NCI-H2107 treated with DMSO at 0.1 percent for 48 hours (cell line): ENCODE measurements around the gene OR5K2.
A peak's percentile ranks its signal among the peaks of the same experiment; 100 is the strongest.

Experiments
- DNase-seq: peaks from one replicate; lab custom pipeline; 2025; ENCODE audit not compliant: unreplicated experiment; lab: John Stamatoyannopoulos, UW

OR5K2 gene

GRCh38 chr3:98497381-98497780 is at the start of gene OR5K2:
Gene OR5K2, plus strand, starts transcription at chr3:98497681. Its CDS starts 0 bp downstream, at chr3:98497681.
- no peak for DNase-seq

GRCh38 chr3:98449606-98450193 is 47.8 kb upstream of the OR5K2 start:
- DNase-seq: no peak

DNA sequence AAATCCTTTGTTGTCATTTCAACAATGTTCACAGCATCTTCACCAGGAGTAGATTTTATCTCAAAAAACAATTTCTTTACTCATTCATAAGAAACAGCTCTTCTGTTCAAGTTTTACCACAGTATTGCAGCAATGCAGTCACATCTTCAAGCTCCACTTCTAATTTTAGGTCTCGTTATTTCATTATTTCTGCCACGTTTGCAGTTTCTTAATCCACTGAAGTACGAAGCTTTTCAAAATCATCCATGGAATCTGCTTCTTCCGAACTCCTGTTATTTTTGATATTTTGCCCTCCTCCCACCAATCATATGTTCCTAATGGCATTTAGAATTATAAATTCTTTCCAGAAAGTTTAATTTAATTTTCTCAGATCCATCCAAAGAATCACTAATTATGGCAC is 47.1 kb upstream of the OR5K2 start:
- no peak for DNase-seq

DNA sequence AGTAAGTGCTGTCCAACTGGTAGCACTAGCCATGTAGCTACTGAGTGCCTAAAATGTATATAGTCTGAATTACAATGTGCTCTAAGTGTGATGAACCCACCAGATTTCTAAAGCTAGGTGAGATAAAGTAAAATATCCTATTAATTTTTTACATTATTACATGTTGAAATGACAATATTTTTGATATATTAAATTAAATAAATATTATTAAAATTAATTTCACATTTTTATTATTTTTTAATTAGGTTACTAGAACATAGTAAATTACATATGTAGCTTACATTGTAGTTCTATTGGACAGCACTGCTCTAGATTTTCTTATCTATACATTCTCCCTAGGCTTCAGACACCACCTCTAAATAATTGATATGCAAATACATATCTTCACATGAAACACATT is 43.7 kb upstream of the OR5K2 start:
- DNase-seq: no peak

- DNase-seq: no peak
Observed at GRCh38 chr3:98454929-98455328, 42.6 kb upstream of the OR5K2 start.

- no peak for DNase-seq
Observed at GRCh38 chr3:98457543-98457942, 39.9 kb upstream of the OR5K2 start.

DNA sequence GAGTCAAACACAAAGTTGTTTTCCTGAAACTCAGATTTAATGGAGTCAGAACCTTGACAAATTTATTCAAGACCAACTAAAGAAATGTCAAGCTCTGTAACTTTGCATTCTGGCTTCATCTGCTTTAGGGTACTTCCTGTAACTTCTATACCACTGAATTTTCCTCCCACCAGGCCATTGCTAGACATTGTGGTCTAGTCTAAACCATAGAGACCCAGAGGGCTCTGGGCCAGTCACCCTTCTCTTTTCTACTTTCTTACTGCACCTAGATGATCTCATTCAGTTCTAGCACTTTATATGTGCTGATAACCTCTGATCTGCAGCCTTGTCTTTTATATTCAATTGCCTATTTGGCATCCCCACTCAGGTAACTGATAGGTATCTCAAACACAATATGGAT is 37.3 kb upstream of the OR5K2 start:
- no peak for DNase-seq

- DNase-seq: no peak
Observed at GRCh38 chr3:98462901-98463300, 34.6 kb upstream of the OR5K2 start, which contains the start of gene OR5K1. Gene OR5K1, plus strand, starts transcription at chr3:98463201. Its CDS starts 6,376 bp downstream, at chr3:98469577.

- no peak for DNase-seq
Observed at GRCh38 chr3:98482717-98483482, 14.6 kb upstream of the OR5K2 start.

DNA sequence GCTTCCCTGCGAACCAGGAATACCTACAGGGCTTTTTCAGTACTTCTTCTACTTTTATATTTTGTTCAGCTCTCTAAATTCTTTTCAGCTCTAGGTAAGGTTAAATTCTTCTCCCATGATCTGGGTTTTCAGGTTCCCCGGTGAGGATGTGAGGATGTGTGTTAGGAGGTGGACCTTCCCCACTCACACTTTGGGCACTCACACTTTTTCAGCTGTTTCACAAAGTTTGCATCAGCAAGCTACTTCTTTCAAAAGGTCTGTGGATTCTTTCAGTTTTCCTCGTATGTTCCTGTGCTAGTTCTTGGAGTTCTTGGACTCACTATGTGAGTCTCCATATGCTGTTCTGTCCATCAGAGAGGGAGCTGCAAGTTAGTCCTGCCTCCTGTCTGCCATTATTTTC is 13.9 kb upstream of the OR5K2 start:
- DNase-seq: no peak

- no peak for DNase-seq
Observed at GRCh38 chr3:98500019-98500418, 2.5 kb downstream of the OR5K2 start.

- DNase-seq: no peak
Observed at GRCh38 chr3:98501270-98501669, 3.8 kb downstream of the OR5K2 start.

- no peak for DNase-seq
Observed at GRCh38 chr3:98501863-98502576, 4.5 kb downstream of the OR5K2 start.

DNA sequence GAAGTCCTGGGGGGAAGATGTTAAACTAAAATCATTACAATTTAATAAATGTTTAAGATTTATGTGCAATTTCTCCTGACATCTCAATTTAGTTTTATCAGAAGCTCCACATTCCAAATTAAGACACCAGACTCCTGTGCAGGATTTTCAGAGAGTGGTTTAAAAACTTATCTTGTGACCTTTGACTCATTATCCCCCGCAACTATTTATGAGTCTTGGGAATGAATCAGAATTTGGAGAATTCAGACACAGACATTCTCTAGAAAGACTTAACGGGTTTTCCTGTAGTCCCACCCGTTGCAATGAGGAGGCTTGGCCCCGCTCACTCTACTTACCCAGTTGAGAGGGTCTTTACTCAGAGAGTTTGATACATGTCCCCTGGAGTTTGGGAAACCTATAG is 7.1 kb downstream of the OR5K2 start:
- no peak for DNase-seq

- DNase-seq: no peak
Observed at GRCh38 chr3:98508582-98508981, 11.1 kb downstream of the OR5K2 start.

DNA sequence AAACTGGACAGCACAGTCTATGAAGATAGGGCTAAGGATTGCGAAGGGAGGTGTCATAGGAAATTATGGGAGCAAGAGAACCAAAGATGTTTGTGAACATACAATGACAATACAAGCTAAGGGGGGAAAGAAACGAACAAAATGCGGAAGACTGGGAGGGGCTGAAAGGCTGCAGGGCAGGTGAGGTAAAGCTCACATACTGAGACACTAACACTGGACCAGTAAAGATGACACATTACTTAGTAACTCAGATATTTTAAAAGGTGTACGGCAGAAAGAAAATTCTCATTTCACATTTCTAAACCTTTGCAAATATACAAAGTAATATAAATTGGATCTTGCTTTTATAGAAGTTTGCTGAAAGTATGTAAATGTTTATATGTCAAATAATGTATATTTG is 15.1 kb downstream of the OR5K2 start:
- no peak for DNase-seq

DNA sequence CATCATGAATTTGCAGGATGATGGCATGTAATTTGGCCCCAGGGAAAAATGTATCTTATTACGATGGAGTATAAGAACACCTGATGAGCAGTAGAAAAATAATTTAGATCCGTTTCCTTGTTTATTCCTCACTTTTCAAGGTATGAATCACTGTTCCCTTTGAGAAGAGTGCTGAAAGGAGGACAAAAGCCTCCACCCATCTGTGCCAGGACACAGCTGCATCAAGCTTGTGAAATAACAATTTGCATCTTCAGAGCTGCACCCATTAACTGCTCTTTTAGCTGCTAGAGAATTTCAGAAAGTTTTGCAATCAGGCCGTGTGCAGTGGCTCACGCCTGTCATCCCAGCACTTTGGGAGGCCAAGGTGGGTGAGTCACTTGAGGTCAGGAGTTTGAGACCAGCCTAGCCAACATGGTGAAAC is 15.6 kb downstream of the OR5K2 start:
- DNase-seq: no peak

GRCh38 chr3:98513736-98514135 is 16.3 kb downstream of the OR5K2 start:
- no peak for DNase-seq

GRCh38 chr3:98514948-98515347 is 17.5 kb downstream of the OR5K2 start:
- no peak for DNase-seq

GRCh38 chr3:98518816-98519215 is 21.3 kb downstream of the OR5K2 start:
- no peak for DNase-seq

GRCh38 chr3:98519351-98519750 is 21.9 kb downstream of the OR5K2 start:
- DNase-seq: no peak

- peak; percentile 32 for DNase-seq
Observed at GRCh38 chr3:98521897-98522543, 24.5 kb downstream of the OR5K2 start.
